GM10847 (cell line): ENCODE measurements around the gene ATRIP.

Experiments
- POLR2A ChIP-seq: IDR thresholded peaks from 2 replicates; pipeline ENCODE4 v1.6.1; 2011; ENCODE audit not compliant: insufficient read length; ENCODE audit errors: extremely low read depth

ATRIP gene

DNA sequence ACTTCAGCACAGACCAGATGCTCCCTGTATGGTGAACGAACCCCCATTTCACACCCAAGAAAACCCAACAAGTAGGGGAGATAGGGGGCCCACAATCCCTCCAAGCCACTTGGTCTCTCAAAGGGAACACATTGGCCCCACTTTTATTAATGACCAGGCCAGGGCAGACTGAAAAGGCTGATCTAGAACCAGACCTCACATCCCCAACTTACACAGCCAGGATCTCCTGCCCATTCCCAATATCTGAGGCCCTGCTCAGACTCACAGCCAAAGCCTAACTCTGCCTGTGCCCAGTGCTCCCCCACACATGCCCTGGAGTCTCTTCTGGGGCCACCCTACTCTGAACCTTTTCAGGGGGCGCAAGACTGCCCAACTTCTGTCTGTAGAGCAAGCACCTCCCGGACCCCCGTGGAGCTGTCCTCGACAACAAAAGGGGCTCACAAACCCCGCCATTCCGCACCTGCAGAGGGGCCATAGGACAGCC is 18.4 kb upstream of the ATRIP start:
- TF ChIP-seq POLR2A: no peak

DNA sequence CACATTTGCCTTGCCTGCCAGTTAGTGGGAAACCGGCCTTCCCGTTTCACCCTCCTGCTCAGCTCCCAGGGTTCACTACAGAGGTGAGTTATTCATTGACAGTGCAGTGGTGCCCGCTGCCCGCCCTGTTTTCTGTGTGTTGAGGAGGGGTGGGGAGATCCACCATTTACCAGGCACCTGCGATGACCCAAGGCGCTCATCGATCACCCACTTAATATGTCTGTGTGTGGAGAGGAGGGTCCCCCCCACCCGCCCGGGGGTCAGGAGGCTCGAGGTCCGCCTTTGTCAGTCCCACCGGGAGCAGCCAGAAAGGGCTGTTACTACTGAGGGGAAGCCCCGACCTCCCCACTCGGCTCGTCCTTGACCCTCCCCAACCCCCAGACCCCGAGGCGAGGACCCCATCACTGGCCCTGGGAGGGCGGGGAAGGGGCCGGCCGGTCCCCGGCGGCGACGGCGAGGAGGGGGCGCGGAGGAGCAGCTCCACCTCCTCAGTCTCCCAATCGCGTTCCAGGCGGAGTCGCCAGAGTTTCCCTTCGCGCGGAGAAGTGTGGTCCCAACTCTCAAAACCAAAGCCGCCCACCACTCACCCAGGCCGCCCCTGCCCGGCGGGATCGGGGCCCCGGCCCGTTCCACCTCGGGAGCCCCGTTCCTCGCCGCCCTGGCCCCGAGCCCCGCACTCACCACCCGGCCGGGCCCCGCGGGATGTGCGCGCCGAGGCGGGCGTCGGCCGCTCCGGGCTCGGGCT is 17.8 kb upstream of the ATRIP start:
- no peak for TF ChIP-seq POLR2A

DNA sequence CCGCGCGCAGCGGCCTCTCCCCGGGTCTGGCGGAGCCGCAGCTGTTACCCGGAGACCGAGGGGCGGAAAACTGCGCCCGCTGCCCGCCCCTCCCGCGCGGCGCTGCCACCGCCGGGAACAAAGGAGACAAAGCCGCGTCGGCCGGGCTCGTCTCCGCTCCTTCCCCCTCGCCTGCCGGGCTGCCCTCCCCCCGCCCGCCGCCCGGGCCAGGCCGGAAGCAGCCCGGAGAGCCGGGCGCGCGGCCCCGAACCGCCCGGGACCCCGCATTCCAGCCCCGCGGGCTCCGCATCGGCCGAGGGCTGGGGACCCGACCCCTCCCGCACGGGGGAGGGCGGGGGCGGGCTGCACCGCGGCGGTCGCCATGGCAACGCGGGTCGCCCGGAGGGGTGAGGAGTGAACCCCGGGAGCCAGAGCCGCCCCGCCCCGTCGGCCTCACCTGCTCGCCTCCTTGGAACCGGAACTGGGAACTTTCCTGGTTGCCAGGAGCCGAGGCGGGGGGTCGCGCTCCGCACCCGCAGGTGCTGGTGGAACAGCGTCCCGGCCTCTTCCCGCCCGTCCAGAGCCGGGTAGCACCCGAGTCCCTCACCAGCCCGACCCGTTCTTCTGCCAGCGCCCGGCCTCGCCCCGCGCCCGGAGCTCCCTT is 17.1 kb upstream of the ATRIP start:
- TF ChIP-seq POLR2A: no peak

DNA sequence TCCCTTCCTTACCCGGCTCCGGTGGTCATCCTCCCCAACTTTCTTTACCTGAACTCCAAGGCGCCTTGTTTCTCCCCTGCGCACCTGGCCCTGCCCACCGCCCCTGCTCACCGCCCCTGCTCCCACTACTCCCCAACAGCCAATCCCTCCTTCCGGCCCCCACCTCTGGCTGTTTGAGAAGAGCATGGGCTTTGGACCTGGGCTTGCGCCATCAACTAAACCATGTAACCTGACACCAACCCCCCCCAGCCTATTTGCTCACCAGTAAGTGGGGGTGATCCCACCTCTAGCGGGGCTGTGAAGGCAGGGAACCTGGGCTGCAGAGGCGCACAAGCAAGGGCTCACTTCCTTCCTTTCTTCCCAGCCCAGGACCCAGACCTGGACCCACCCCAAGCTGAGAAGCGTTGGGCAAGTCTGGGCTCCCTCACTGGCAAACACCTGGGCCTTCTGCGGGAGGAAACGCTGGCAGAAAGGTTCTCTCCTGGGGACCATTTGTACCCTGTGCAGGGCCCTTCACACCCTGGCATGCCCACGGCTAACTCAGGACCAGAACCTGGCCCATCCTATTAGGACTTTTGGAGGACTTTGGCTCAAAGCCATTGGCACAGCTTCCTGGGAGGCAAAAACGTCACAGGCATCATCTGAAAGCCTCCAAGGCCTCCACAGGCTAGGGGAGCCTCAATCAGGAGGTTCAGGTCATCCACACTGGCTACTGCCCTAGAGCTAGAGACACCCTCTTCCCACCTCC is 16.4 kb upstream of the ATRIP start, which contains the start of gene PLXNB1:
Gene PLXNB1 (minus strand): TSS at position 127 of the 748 bp plus-strand sequence. CDS start 5,475 bp downstream, outside the sequence.
- TF ChIP-seq POLR2A: no peak

DNA sequence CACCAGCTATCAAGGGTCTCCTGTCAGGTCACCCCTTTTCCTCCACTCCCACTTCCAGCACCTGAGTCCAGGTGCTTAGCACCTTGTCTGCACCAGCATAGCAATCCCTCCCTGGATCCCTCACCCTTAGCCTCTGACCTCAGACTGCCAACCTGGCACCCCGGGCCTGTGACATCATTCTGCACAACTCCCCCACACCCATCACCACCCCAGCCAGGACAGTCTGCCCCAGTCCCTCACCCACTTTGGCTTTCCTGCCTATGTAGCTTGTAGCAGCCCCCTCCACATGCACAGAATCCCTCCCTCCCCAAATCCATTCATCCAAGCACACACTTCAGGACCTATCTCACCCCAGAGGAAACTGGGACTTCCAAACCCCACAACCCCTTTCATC is 15.8 kb upstream of the ATRIP start:
- no peak for TF ChIP-seq POLR2A

DNA sequence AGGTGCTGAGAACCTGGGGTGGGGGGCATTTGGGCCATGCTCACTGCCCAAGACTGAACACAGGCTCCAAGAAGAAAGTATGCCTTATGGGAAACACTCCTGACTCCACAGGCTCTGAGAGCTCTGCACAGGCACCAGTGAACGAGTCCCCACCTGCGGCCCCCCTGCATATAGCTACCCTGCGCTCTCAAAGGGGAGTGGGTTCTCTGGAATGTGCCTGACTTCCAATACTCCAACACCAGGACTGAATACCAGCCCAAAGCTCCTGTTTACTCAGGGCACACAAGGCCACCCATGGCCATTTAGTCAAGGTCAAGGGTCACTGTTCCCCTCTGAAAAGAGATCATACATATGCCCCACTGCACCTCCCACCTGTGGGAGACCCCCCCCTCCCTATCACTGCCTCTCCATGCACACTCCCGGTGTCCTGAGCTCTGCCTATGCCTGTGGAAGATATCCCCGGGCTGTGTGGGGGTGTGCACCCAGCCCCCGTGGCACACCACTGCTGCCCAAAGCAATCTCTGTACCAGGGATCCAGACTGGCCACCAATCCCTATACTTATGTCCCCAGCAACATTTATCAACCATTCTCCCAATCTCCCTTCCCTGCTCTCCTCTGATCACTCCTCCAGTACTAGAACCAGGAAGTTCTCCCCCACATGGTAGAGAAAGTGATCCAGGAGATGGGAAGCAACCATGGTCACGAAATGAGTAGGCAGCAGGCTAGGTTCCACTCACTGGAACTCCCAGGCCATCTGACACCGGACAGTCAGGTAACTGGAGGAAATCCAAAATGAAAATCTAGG is 15.1 kb upstream of the ATRIP start:
- TF ChIP-seq POLR2A: no peak

DNA sequence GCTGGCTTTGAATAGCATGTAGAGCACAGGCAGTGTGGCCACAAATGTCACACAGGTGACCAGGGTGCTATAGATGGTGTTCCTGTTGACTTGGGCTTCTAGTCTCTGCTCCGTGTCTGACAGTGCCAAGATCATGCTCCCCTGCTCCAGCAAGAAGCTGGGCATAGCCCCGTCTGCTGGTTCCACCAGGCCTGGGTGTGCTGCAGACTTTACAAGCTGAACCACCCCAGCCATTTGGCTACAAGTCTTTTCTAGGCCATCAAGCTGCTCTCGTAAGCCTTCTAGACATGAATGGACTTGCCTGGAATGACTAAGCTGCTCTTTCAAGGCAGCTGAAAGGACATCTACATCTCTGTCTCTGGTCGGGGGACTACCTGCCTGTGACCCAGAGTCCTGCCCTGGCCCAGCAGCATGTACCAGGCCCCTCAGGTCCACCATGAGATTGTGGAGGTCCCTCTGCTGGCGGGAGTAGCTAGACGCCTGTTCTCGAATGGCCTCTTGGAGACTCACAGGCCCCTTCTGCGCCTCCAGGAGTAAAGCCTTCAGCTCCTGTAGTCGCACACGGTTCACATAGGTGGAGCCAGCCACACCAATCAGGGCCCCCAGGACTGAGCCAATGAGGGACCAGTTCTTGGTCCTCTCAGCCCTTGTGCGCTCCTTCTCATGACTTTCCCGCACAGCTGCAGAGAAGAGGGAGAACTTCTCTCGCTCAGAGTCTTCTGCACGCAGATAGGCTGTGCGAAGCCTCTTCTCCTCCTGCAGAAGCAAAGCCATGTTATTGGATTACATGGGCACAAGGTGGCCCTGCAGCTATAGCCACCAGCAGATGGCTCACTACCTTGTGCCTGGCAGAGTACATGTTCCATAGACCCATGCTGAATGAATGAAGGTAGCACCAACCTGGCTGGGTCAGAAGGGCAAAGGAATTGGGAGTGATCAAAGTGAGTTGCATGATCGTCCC is 13.8 kb upstream of the ATRIP start:
- TF ChIP-seq POLR2A: no peak

DNA sequence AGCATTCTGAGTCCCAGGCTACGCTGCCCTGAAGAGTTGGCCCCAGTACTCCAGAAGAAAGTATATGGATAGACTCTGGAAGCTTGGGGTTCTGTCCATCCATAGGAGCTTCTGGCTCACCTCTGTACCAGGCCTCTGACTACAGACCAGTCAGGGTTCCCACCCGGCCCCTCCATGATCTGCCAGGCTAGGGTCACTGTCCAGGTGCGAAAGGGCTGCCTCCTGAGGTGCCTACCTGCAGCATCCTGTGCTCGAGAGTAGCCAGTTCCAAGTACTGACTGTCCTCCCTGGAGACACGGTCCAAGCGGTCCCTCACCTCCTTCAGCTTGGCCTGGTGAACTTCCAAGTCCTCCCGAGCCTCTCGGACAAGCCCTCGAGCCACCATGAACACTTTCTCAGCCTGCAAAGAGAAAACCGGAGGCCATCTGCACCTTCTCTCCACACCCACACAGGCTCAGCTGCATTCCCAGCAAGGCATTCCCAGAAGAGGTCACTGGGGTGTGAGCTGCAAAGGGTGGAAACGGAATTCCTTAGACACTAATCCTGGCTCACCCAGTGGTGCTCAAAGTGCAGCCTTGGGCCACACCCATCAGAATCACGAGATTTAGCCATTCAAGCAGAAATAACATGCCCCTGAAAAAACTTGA is 12.9 kb upstream of the ATRIP start:
- no peak for TF ChIP-seq POLR2A

DNA sequence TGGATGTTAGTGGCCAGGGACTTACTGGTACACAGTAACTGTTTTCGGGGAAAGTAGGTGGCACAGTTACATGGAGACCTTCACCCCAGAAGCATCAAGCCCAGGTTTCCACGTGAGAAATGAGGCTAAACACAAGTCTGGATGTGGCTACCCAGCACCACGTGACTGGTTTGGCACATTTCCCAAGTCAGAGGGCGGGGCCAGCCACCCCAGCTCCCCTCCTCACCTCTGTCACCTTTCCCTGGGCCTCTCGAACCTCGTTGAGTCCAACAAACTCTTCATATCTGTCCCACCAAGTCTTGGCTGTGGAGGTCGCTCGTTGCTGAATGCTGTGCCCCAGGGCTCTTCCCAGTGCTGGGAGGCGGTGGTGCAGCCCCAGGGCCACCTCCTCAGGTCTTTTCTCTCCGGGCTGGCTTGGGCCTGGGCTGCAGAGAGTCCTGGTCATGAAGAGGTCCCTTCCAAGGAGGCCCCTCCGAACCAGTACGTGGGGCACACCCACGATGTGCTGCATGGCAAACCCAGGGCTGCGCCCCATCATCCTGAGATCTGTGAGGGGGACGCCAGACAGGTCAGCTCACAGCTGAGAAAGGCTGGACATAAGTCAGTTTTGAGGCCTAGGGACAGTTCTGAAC is 11.8 kb upstream of the ATRIP start:
- TF ChIP-seq POLR2A: no peak

DNA sequence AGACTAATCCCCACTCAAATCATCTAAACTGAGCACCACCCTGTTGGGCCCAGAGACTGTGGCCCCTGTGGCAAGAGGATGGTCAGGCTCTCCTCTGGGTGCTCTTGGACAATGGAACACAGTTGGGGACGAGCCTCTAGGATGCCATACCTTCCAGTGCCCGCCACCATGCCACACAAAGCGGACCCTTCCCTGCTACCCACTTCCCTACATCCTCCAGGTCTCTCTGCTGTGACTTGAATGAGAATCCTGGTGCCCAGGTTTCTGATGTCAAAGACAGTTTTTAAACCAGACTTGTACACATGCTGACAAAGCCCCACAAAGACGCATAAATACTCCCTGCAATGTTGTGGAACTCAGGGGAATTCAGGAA is 11.3 kb upstream of the ATRIP start:
- no peak for TF ChIP-seq POLR2A

DNA sequence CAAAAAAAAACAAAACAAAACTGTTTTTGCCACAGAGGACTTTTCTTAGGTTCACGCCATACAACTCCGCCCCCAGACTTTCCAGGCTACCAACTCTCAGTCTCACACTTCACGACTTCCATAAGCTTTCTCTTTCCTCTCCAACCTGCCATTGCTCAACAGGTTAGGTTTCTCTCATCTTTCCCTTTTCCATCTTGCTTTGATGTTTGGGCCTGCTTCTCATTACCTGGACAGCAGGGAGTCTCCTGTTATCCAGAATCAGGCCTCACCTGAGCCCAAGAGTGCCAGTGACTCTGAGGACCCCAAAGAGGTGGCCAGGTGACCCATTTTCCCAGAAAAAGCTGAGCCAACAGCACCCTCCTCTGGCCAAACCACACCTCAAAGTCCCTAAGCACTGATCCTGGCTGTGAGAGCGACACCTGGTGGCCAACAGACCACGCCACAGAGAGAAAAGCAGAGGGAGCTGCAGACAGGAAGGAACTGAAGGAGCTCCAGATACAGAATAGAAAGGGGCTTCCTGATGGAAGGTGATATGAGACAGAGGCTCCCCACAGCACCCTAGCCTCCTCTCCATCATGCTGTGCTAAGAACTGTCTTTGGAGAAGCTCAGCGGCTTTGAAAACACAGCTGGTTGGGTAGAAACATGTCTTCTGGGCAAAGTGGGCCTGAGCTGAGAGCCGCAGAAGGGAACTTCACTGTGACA is 10.6 kb upstream of the ATRIP start:
- TF ChIP-seq POLR2A: no peak

DNA sequence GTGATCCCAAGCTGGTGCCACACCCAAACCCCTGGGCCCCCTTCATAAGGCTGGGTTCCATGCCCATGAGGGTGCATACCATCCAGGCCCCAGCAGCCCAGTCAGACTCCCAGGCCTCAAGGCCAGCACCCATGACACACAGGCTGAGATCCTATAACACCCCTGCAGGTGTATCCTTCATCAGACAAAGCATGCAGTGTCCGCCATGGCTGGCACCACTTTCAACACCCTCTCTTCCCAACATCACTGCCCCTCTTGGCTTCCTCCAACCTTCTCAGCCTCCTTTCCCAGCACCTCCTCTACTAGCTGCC is 10.1 kb upstream of the ATRIP start:
- TF ChIP-seq POLR2A: no peak

DNA sequence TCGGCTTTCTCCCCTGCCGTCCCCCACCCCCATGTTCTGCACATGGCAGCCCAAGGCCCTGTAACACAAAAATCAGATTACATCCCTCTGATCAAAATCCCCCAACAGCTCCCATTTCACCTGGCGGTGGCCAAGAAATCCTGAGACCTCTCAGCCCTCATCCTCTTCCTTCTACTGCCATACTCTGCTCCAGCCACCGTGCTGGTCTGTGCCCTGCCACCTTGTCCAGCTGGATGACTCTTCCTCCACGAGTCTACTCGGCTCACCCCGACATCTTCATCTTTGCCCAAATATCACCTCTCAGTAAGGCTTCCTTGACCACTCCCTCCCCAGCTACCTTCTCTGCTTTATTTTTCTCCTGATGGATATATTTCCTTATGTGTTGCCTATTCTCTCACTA is 9.7 kb upstream of the ATRIP start:
- TF ChIP-seq POLR2A: no peak
